NB4 (cell line): ENCODE results near the gene TFAP2A.

Source experiments
- CTCF ChIP-seq: IDR thresholded peaks from one replicate; pipeline ENCODE4 v1.5.1; 2012; ENCODE audit warnings: low read depth, low read length
- MAX ChIP-seq: IDR thresholded peaks from 2 replicates; pipeline ENCODE4 v1.6.1; 2011; ENCODE audit warnings: low read depth, low read length
- MYC ChIP-seq: IDR thresholded peaks from 2 replicates; pipeline ENCODE4 v1.6.1; 2011; ENCODE audit warnings: low read depth, low read length
- POLR2A ChIP-seq: IDR thresholded peaks from 2 replicates; pipeline ENCODE4 v1.6.1; 2011; ENCODE audit warnings: mild to moderate bottlenecking; ENCODE audit not compliant: insufficient read length; ENCODE audit errors: extremely low read depth

GRCh38 chr6:10418361-10418861 is 3.5 kb upstream of the TFAP2A start:
- TF ChIP-seq CTCF (no peak), MAX (no peak), MYC (no peak), POLR2A (no peak)
